HepG2 (cell line): ENCODE results near the gene CNIH3.

Experiments
- CTCF ChIP-seq: sonication (generic); formaldehyde crosslinking; IDR thresholded peaks from 2 replicates; pipeline ENCODE4 v1.5.0; 2020; ENCODE audit warnings: mild to moderate bottlenecking, missing genetic modification reagents, moderate library complexity
- MYNN ChIP-seq: sonication (generic); formaldehyde crosslinking; IDR thresholded peaks from 2 replicates; pipeline ENCODE4 v1.4.0; 2020; ENCODE audit warnings: mild to moderate bottlenecking, low read depth, missing genetic modification reagents
- NFE2 ChIP-seq: sonication (generic); formaldehyde crosslinking; IDR thresholded peaks from 2 replicates; pipeline ENCODE4 v1.4.0; 2020; ENCODE audit warnings: missing genetic modification reagents
- PHF20 ChIP-seq: sonication (generic); formaldehyde crosslinking; IDR thresholded peaks from 2 replicates; pipeline ENCODE4 v1.5.0; 2020; ENCODE audit warnings: mild to moderate bottlenecking, missing genetic modification reagents
- U2AF2 ChIP-seq: fragments of 200-400 bp; formaldehyde crosslinking; IDR thresholded peaks from 2 replicates; pipeline ENCODE4 v1.6.1; 2017; ENCODE audit warnings: low read depth, mild to moderate bottlenecking, low read length
- USF2 ChIP-seq, 2 experiments: sonication (generic) in 1 of 2; formaldehyde crosslinking in 1 of 2; IDR thresholded peaks; 2 replicates each; pipeline versions ENCODE4 v1.5.1 to v1.6.1; 2011 to 2020; ENCODE audit warnings: borderline replicate concordance in 1 of 2, low read depth in 1 of 2, low read length in 1 of 2, mild to moderate bottlenecking in 1 of 2, missing genetic modification reagents in 1 of 2, moderate library complexity in 1 of 2
- YY1 ChIP-seq: IDR thresholded peaks from 2 replicates; pipeline ENCODE4 v1.6.1; 2011; ENCODE audit warnings: low read length, low read depth, moderate library complexity, mild to moderate bottlenecking; ENCODE audit not compliant: insufficient read depth, insufficient replicate concordance
- ZFX ChIP-seq: sonication (generic); formaldehyde crosslinking; IDR thresholded peaks from 2 replicates; pipeline ENCODE4 v1.4.0; 2020; ENCODE audit warnings: mild to moderate bottlenecking, low read depth, missing genetic modification reagents, moderate library complexity
- ZNF350 ChIP-seq: sonication (generic); formaldehyde crosslinking; IDR thresholded peaks from 2 replicates; pipeline ENCODE4 v1.4.0; 2020; ENCODE audit warnings: mild to moderate bottlenecking, low read depth, missing genetic modification reagents, borderline replicate concordance
- ZNF564 ChIP-seq: sonication (generic); formaldehyde crosslinking; IDR thresholded peaks from 2 replicates; pipeline ENCODE4 v1.8.1; 2023; ENCODE audit warnings: mild to moderate bottlenecking, missing genetic modification reagents

GRCh38 chr1:224640018-224640417 is 23.9 kb downstream of the CNIH3 start:
- TF ChIP-seq CTCF (CRISPR knock-in tag) (no peak), PHF20 (CRISPR knock-in tag) (no peak), MYNN (CRISPR knock-in tag) (no peak), USF2 (IDR thresholded peaks at IDR 0.05; ENCODE audit: low read depth, low read length) (no peak), USF2 (CRISPR knock-in tag; IDR thresholded peaks at IDR 0.05; ENCODE audit: borderline replicate concordance) (no peak), ZNF564 (CRISPR knock-in tag) (no peak), ZFX (CRISPR knock-in tag) (no peak), U2AF2 (no peak), ZNF350 (CRISPR knock-in tag) (no peak), YY1 (no peak), NFE2 (CRISPR knock-in tag) (no peak)
